ENCODE results near the gene PRUNE2. TPM values are rescaled to one million over a fixed set of nuclear protein-coding genes. Genes with fewer than 3 reads are reported as not detected.

PRUNE2 gene
- total RNA-seq, 2 donors from 2014 or later, result 58.6 to 78.9 TPM

- WGBS, result 57% methylated on average over 5 of the region's 5 CpGs
- H3K4me1 ChIP-seq (replicated peaks), result no peaks in the 10 kb centered on the region
- H3K4me3 ChIP-seq, result no peak overlapping the region
- no peak for TF ChIP-seq POLR2AphosphoS5 (IDR thresholded peaks at IDR 0.05)
- no peak for TF ChIP-seq POLR2A (IDR thresholded peaks at IDR 0.05)
- TF ChIP-seq CTCF (IDR thresholded peaks at IDR 0.05), result no peak
- no peaks in the 10 kb centered on the region for H3K9me3 ChIP-seq
- no peaks in the 10 kb centered on the region for H3K36me3 ChIP-seq
- no peaks in the 10 kb centered on the region for H3K27me3 ChIP-seq (replicated peaks; ENCODE audit: insufficient read depth)
- H3K27ac ChIP-seq, result no peak overlapping the region
- intact Hi-C loops (cut with DNase I), result no loop called here
- DNase-seq (ENCODE audit: low spot score), result no peak
Observed at GRCh38 chr9:76741524-76741923, 164.4 kb downstream of the PRUNE2 start.

- no peak for TF ChIP-seq CTCF (IDR thresholded peaks at IDR 0.05)
- no peak for TF ChIP-seq POLR2A (IDR thresholded peaks at IDR 0.05)
- no peak for TF ChIP-seq POLR2AphosphoS5 (IDR thresholded peaks at IDR 0.05)
- Histone ChIP-seq H3K9me3 (no peaks in the 10 kb centered on the region), H3K27ac (no peak overlapping the region), H3K36me3 (no peaks in the 10 kb centered on the region), H3K4me1 (replicated peaks) (no peaks in the 10 kb centered on the region), H3K4me3 (no peak overlapping the region), H3K27me3 (replicated peaks; ENCODE audit: insufficient read depth) (no peaks in the 10 kb centered on the region)
- 69% methylated on average over 5 of the region's 5 CpGs for WGBS
- no peak for DNase-seq (ENCODE audit: low spot score)
- intact Hi-C loops (cut with DNase I), result no loop called here
Observed at GRCh38 chr9:76738402-76738801, 167.5 kb downstream of the PRUNE2 start.

GRCh38 chr9:76737154-76737902 is 168.6 kb downstream of the PRUNE2 start:
- Histone ChIP-seq H3K36me3 (no peaks in the 10 kb centered on the region), H3K9me3 (no peaks in the 10 kb centered on the region), H3K27ac (no peak overlapping the region), H3K27me3 (replicated peaks; ENCODE audit: insufficient read depth) (no peaks in the 10 kb centered on the region), H3K4me3 (no peak overlapping the region), H3K4me1 (replicated peaks) (no peaks in the 10 kb centered on the region)
- 50% methylated on average over 3 of the region's 3 CpGs for WGBS
- intact Hi-C loops (cut with DNase I), result no loop called here
- DNase-seq (ENCODE audit: low spot score), result no peak
- no peak for TF ChIP-seq POLR2A (IDR thresholded peaks at IDR 0.05)
- no peak for TF ChIP-seq POLR2AphosphoS5 (IDR thresholded peaks at IDR 0.05)
- no peak for TF ChIP-seq CTCF (IDR thresholded peaks at IDR 0.05)

- Histone ChIP-seq H3K4me1 (replicated peaks) (no peaks in the 10 kb centered on the region), H3K27me3 (replicated peaks; ENCODE audit: insufficient read depth) (no peaks in the 10 kb centered on the region), H3K36me3 (no peaks in the 10 kb centered on the region), H3K9me3 (no peaks in the 10 kb centered on the region), H3K4me3 (no peak overlapping the region), H3K27ac (no peak overlapping the region)
- intact Hi-C loops (cut with DNase I), result no loop called here
- no peak for TF ChIP-seq POLR2AphosphoS5 (IDR thresholded peaks at IDR 0.05)
- TF ChIP-seq CTCF (IDR thresholded peaks at IDR 0.05), result no peak
- no peak for TF ChIP-seq POLR2A (IDR thresholded peaks at IDR 0.05)
- 88% methylated on average over 3 of the region's 3 CpGs for WGBS
- no peak for DNase-seq (ENCODE audit: low spot score)
Observed at GRCh38 chr9:76734716-76735115, 171.2 kb downstream of the PRUNE2 start.

- intact Hi-C loops (cut with DNase I), result no loop called here
- Histone ChIP-seq H3K4me3 (no peak overlapping the region), H3K4me1 (replicated peaks) (no peaks in the 10 kb centered on the region), H3K27me3 (replicated peaks; ENCODE audit: insufficient read depth) (no peaks in the 10 kb centered on the region), H3K9me3 (no peaks in the 10 kb centered on the region), H3K36me3 (no peaks in the 10 kb centered on the region), H3K27ac (no peak overlapping the region)
- 100% methylated on average over 1 of the region's 1 CpG for WGBS
- TF ChIP-seq CTCF (IDR thresholded peaks at IDR 0.05), result no peak
- TF ChIP-seq POLR2A (IDR thresholded peaks at IDR 0.05), result no peak
- no peak for TF ChIP-seq POLR2AphosphoS5 (IDR thresholded peaks at IDR 0.05)
- no peak for DNase-seq (ENCODE audit: low spot score)
Observed at GRCh38 chr9:76733096-76733495, 172.8 kb downstream of the PRUNE2 start.

All from prostate gland (tissue), 2 donors.